ENCODE measurements around the gene IFT27. TPM values are rescaled to one million over a fixed set of nuclear protein-coding genes. Genes with fewer than 3 reads are reported as not detected.

IFT27 gene
- total RNA-seq, 1 donor from 2014 or later, result 2.7 TPM

DNA sequence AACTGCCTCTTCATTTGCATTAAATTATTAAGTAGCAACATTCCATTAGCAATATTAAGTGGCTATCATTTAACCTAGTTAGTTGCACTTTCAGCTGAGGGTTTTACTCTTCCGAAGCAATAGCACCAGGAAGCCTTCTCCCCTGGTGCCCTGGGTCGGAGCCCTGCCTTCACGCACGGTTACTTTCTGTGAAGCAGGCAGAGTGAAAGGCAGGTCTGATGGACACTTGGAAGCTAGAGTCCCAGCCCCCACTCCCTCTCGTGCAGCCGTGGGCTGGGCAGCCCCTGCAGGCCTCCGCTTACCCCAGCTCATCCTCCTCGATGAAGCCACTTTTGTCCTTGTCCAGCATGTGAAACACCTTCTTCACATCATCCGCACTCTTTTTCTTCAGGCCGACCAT is 38.9 kb upstream of the IFT27 start:
- Histone ChIP-seq H3K27ac (no peak overlapping the region), H3K36me3 (no peaks in the 10 kb centered on the region), H3K4me1 (no peaks in the 10 kb centered on the region), H3K9me3 (no peaks in the 10 kb centered on the region), H3K4me3 (no peak overlapping the region), H3K27me3 (peaks cover 4% of the 10 kb centered on the region)
- TF ChIP-seq CTCF (IDR thresholded peaks at IDR 0.05), result no peak
- intact Hi-C loops (cut with DNase I), result no loop called here
- DNase-seq (ENCODE audit: low spot score in 2 of 2), result no peak

- no peak overlapping the region for H3K4me3 ChIP-seq
- no peaks in the 10 kb centered on the region for H3K27me3 ChIP-seq
- H3K27ac ChIP-seq, result no peak overlapping the region
- intact Hi-C loops (cut with DNase I), result no loop called here
- H3K36me3 ChIP-seq, result no peaks in the 10 kb centered on the region
- TF ChIP-seq CTCF (IDR thresholded peaks at IDR 0.05), result no peak
- DNase-seq (ENCODE audit: low spot score in 2 of 2), result no peak
- H3K4me1 ChIP-seq, result no peaks in the 10 kb centered on the region
- no peaks in the 10 kb centered on the region for H3K9me3 ChIP-seq
Observed at GRCh38 chr22:36811094-36811800, 35.3 kb upstream of the IFT27 start.

DNA sequence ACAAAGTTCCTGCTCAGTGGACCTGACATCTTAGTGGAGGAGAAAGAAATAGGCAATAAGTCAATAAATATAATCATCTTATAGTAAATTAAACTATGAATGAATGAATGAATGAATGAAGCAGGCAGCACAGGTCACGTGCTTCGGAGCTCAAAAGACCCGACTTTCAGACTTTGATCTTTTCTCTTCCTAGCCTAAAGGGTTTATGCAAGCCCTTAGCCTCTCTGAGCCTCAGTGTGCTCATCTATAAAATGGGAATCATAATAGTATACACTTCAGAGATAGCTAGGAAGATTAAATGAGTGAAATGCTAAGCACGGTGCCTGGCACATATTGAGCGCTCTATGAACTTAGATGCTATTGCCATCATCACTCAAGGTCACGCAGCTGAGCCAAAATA is 33.4 kb upstream of the IFT27 start:
- Histone ChIP-seq H3K27ac (no peak overlapping the region), H3K4me1 (no peaks in the 10 kb centered on the region), H3K9me3 (no peaks in the 10 kb centered on the region), H3K4me3 (no peak overlapping the region), H3K27me3 (no peaks in the 10 kb centered on the region), H3K36me3 (no peaks in the 10 kb centered on the region)
- no peak for TF ChIP-seq CTCF (IDR thresholded peaks at IDR 0.05)
- intact Hi-C loops (cut with DNase I), result no loop called here
- DNase-seq (ENCODE audit: low spot score in 2 of 2), result no peak

- intact Hi-C loops (cut with DNase I), result no loop called here
- Histone ChIP-seq H3K9me3 (no peaks in the 10 kb centered on the region), H3K4me1 (no peaks in the 10 kb centered on the region), H3K36me3 (no peaks in the 10 kb centered on the region), H3K27ac (no peak overlapping the region), H3K27me3 (no peaks in the 10 kb centered on the region), H3K4me3 (no peak overlapping the region)
- DNase-seq (ENCODE audit: low spot score in 2 of 2), result no peak
- TF ChIP-seq CTCF (IDR thresholded peaks at IDR 0.05), result no peak
Observed at GRCh38 chr22:36808721-36809344, 32.9 kb upstream of the IFT27 start.

GRCh38 chr22:36807627-36808026 is 31.7 kb upstream of the IFT27 start:
- no peak for TF ChIP-seq CTCF (IDR thresholded peaks at IDR 0.05)
- H3K4me3 ChIP-seq, result no peak overlapping the region
- H3K36me3 ChIP-seq, result no peaks in the 10 kb centered on the region
- H3K27ac ChIP-seq, result no peak overlapping the region
- no peaks in the 10 kb centered on the region for H3K4me1 ChIP-seq
- H3K27me3 ChIP-seq, result no peaks in the 10 kb centered on the region
- no peaks in the 10 kb centered on the region for H3K9me3 ChIP-seq
- intact Hi-C loops (cut with DNase I), result no loop called here
- no peak for DNase-seq (ENCODE audit: low spot score in 2 of 2)

Data from ascending aorta (tissue), 2 donors.